NCI-H2081 (cell line): ENCODE results near the gene WT1.

ENCODE experiments used
- DNase-seq, 2 experiments: peaks; one replicate each; lab custom pipeline; 2025; lab: John Stamatoyannopoulos, UW

Gene WT1

DNA sequence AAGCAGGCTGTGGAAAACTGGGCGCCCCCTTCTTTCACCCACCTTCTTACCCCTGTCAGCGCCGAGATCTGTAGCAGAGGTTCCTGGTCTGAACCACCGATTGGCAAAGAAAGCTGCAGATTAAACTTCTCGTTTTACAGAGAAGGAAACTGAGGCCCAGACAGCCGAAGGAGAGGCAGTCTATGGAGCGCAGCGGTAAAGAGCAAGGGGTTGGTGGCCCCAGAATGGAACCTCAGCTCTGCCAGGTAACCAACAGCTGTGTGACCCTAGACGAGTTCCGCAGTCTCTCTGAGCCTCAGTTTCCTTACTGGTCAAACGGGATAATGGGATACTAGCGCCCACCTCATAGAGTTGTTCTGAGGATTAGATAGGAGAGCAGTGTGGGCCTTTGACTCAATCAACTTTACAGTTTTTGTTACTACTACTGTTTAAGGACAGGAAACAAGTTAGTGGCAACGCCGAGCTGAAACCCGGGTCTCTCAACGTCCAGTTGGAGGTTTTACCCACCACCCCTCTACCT is 3.1 kb upstream of the WT1 start:
- no peak for DNase-seq

GRCh38 chr11:32437495-32438345 is 2.4 kb upstream of the WT1 start:
- DNase-seq, result no peak

- DNase-seq, result no peak
Observed at GRCh38 chr11:32436751-32437494, 1.6 kb upstream of the WT1 start.

DNA sequence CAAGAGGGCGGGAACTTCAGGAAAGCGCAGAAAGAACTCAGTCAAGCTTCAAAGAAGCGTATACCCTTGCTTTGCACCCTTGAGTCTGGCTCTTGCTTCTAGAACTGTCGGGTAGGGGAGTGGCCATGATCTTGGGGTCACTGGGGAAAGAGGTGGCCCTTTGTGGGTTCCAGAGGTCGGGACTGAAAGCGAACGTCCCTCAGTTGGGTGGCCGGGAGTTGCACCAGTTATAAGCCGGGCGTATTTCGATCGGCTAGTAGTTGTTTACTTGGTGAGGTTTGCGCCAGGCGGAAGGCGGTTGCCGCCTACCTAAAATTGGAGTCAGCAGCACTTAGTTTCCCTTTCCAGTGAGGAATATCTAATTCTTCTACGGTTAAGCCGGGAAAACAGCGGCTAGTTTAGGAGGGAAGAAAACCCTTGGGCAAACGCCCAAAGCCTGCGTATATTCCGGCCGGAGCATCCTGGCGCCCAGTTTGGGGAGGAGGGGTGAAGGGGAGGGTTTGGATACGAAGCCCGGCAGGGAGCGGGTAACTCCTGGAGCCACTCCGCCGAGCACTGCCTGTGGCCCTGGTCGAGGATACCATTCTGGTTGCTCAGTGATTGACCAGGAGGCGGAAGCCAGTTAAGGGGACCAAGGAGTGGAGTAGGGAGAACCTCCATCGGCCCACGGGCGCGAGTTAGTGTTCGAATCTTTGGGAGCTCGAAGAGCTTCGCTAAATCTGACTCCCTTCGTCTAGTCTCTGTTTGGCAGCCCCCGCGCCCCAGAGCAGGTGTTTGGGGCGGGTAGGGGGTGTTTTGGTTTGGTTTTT is 807 bp upstream of the WT1 start:
- no peak for DNase-seq

DNA sequence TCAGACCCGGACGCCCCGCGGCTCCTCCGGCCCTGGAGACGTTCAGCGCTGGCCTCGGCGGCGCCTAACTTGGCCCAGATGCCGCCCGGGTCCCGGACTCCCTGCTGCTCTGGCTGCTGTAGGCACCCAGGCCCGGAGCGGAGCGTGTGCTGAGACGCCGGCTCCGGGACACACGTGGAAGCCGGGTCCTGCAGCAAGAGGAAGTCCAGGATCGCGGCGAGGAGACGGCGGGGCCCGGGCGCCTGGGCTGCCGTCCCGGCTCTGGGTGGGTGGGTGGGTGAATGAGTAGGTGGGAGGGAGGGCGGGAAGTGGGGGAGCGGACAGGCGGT is 223 bp downstream of the WT1 start:
- DNase-seq, result no peak

DNA sequence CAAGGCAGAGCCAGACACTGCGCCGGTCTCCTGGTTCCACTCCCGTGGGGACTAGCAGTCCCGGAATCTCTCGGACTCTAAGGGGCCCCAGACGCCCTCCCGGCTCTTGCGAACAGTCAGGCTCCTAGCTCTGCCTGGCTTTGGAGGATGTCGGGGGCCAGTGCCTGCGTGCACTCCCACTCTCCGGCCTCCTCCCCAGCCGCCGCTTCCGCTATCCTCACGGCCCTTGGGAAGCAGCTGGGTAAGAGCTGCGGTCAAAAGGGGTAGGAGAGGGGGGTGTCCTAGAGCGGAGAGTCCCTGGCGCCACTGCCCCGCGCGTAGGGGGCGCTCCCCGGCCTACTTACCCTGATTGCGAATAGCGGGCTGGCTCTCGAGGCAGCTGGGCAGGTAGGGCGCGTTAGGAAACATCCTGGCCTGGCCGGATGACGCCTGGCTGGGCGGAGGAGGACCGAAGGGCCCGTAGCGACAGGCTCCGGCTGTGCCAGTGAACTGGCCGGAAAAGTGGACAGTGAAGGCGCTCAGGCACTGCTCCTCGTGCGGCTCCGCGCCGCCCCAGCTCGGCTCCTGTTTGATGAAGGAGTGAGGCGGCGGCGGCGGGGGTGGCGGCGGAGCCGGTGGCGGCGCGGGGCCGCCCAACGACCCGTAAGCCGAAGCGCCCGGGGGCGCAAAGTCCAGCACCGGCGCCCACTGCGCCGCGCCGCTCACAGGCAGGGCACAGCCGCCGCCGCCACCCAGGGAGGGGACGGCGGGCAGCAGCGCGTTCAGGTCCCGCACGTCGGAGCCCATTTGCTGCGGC is 785 bp downstream of the WT1 start:
- no peak for DNase-seq

- no peak for DNase-seq
Observed at GRCh38 chr11:32433914-32434355, 1.4 kb downstream of the WT1 start.

DNA sequence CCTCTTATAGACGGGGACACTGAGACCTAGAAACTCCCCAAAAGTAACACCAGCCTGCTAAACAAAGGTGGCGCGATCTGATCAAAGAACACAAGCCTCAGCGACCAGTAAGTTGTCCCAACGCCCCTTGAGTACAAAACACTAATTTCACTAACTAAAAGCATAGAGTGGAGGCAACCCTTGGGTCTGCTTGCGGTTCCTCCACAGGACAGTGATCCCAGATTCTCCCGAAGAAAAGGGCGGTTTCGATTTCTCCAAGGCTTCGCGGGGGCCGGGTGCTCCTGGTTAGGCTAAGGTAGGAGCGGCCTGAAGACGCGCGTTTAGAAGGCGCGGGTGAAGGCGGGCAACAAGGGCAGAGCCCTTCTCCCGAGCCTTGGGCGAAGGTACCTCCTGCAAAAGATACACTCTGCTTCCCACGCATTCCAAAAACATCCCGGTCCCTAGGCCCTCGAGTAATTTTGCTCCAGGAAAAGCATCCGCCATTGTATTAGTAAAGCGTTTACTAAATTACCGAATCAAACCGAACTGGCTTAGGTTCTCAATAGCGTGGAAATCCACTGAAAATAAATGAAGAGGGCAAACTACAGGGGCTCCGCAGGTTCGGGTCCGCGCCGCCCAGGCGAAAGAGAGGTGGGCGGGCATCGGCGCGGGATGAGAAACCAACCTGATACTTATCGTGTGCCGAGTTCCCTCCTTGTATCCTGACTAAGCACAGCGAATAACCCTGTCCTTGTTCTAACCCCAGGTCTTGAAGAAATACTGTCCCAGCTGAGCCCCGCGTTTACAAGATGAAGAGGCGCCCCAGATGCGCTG is 2.0 kb downstream of the WT1 start:
- DNase-seq, result no peak

- DNase-seq, result no peak
Observed at GRCh38 chr11:32432565-32432964, 2.8 kb downstream of the WT1 start.

DNA sequence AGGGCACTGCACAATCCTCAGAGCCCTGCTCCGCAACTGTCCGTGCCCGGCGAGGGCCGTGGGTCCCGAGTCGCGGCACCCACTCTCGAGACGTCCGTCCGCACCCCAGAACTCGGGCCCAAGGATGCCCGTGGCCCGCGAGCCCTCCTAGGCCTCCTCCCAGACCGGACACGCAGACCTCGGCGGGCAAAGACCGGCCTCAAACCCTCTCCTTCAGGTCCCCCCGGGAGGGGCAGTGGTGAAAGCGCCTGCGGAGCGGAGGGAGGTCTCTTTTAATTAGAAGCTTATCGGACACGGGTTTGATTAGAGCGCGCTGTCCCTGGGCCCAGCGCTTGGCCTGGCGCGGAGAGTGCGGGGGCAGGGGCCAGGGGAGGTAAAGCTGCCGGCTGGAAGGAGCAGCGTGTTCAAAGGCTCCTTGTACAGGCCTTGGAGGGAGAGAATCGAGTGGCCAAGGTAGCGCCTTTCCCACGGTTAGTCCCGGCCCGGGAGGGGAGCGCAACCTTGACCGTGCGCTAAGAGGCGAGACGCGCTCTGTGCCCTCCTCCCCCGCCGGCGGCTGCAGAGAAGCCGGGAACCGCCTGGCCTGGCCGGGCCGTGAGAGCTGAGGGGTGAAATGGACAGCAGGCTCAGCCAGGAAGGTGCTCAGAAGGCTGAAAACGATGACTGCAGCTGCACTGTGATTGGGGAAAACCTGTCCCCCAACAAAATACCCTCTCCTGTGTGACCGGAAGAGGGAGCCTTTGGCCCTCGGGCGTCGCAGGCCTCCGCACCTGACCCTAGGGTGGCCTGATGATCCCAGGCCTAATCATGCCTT is 4.6 kb downstream of the WT1 start:
- no peak for DNase-seq

DNA sequence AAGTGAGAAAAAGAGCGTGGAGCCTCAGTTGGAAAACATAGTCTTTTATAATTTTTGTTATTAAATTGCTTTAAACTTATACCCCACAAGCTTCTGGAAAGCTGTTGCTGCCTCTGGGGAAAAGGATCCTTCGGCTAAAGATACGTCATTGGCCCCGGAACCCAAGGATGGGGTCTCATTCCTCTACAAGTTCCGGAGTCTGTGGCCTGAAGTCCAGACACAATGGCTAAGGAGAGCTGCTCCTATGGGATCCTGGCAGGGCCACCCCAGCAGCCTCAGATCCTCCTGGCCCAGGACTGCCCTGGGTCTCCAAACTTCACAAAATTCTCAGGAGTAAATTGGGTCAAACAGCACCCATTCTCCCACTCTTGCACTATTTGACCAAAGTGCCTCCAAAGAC is 5.9 kb downstream of the WT1 start:
- DNase-seq, result no peak

DNA sequence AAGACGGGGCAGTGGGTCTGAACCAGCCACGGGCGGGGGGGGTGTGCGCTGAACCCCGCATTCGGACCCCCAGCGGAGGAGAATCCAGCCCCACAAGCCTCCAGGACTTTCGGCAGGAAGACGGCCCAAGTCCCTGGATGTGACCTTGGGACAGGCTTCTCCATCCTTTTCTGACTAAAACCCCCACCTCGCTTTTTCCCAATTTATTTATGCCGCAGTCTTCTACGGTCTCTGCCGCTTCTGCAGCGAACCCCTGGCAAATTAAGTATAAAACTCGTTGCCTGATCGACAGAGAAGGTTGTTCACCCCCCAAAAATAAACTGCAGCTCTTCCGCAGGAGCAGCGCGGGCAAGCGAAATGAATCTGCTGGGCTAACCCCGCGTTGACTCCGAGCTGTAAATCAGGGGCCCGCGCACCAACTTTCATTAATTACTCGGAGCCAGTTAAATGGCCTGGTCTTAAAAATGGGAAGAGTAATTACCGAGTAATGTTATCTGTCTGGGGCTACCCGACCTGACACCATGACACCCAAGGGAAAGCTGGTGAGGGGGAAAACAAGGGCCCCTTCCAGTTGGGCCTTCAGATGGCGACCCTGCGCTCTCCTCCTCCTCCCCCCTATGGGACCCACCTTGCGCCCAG is 6.6 kb downstream of the WT1 start:
- DNase-seq, result no peak

- no peak for DNase-seq
Observed at GRCh38 chr11:32427935-32428664, 7.2 kb downstream of the WT1 start.

DNA sequence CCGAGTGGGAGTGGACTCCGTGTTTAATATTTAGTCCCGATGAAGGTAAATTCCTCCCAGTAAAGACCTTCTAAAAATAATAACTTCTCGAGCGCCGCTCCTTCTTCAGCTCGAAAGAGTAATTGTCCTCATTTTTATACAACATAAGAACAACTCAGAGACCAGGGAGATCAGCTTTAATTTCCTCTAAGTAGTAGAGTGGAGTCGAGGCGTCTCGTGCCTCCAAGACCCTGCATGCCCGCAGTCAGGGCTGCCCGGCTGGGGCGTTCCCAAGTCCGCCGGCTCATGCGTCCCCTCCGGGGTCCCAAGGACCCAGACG is 7.8 kb downstream of the WT1 start:
- no peak for DNase-seq

- DNase-seq, result no peak
Observed at GRCh38 chr11:32426819-32427615, 8.3 kb downstream of the WT1 start.

DNA sequence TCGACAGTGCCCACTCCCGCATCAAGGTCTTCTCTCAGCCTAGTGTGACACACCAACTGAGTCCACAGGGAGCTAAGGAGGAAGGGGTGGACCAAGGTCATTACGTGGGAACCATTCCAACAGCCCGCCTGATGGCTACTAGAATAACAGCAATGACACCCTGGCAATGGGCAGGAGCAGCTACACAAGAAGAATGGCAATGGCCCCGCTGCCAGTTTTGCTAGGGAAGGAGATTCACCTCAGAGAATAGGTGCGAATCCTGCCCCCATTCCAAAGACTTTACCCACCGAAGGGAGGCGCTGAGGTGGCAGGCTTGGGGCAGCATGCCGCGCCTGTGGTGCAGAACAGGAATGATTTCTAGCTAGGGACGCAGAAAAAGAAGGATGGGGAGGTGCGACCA is 9.1 kb downstream of the WT1 start:
- DNase-seq, result no peak

DNA sequence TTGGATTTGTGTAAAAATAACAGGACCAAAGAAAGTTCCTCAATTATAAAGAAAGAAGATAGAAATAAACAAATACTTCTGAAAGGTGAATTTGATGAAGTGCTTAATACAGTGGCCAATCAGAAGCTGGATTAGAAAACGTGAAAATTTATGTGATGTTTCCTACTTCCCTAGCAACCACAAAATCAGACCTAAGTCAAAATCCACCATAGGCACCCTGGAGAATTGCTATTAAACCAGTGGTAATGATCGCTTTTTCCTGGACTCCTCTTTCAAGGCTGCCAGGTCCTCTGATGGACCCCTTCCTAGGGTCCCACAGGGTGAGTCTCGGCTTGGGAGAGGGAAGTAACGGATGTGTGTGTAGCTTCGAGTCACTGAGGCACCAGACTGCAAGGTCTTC is 9.6 kb downstream of the WT1 start:
- DNase-seq, result no peak

GRCh38 chr11:32422545-32422944 is 12.8 kb downstream of the WT1 start:
- DNase-seq, result no peak
